ENCODE measurements around the gene BOD1L2. TPM values are rescaled to one million over a fixed set of nuclear protein-coding genes. Genes with fewer than 3 reads are reported as not detected.

BOD1L2 gene
- total RNA-seq, 1 experiment from 2014 or later, result not detected

DNA sequence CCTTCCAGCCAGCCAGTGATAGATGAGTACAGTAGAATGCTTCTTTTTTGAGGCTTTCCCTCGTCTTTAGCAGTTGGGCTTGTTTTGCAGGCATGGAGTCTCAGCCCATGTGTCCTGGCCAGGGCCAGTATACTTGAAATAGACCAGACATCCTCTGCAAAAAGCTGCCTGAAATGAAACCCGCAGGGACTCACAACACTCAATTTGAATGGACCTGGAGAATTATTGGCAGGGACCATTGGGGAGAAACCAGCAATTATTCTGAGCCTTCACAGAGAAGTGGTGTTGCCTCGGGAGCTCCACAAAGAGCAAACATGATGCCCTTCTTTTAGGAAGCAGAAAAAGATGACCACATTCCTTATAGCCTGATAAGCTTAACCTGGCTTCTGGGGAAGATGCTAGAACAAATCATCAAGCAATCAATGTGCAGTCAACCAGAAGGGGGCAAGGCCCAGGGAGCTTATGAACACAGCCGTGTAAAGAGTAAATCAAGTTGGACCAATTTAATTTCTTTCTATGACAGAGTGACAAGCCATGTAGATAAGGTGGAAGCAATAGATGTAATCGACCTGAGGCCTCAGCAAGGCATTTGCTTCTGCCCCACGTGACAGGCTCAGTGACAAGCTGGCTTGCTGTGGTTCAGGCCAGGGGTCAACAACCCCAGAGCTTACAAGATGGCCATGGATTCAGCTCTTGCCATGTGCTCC is 42.1 kb downstream of the BOD1L2 start:
- TF ChIP-seq, protein P1, sequence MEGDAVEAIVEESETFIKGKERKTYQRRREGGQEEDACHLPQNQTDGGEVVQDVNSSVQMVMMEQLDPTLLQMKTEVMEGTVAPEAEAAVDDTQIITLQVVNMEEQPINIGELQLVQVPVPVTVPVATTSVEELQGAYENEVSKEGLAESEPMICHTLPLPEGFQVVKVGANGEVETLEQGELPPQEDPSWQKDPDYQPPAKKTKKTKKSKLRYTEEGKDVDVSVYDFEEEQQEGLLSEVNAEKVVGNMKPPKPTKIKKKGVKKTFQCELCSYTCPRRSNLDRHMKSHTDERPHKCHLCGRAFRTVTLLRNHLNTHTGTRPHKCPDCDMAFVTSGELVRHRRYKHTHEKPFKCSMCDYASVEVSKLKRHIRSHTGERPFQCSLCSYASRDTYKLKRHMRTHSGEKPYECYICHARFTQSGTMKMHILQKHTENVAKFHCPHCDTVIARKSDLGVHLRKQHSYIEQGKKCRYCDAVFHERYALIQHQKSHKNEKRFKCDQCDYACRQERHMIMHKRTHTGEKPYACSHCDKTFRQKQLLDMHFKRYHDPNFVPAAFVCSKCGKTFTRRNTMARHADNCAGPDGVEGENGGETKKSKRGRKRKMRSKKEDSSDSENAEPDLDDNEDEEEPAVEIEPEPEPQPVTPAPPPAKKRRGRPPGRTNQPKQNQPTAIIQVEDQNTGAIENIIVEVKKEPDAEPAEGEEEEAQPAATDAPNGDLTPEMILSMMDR (IDR thresholded peaks at IDR 0.05; ENCODE audit: unreplicated experiment), result no peak
- BruUV-seq (replicated peaks), result no TSS peak
- H3K4me3 Mint-ChIP-seq (ENCODE audit: unreplicated experiment), result no peak overlapping the region
- peaks cover 19% of the 10 kb centered on the region for H3K27me3 Mint-ChIP-seq (ENCODE audit: insufficient read depth, unreplicated experiment)
- ChIA-PET CTCF (interaction anchor here (1.1 kb wide), 1 partner anchor 54 kb away, joined by 3 read pairs; no protein-coding TSS in a partner anchor), POLR2A (no interaction called here)
- H3K27ac Mint-ChIP-seq (ENCODE audit: low read depth, unreplicated experiment), result no peak overlapping the region
- DNase-seq (ENCODE audit: unreplicated experiment), result no peak
- no peaks in the 10 kb centered on the region for H3K36me3 Mint-ChIP-seq (ENCODE audit: insufficient read depth, unreplicated experiment)
- intact Hi-C loops (cut with micrococcal nuclease), result no loop called here
- H3K9me3 Mint-ChIP-seq (ENCODE audit: unreplicated experiment), result peaks cover 10% of the 10 kb centered on the region
- H3K4me1 Mint-ChIP-seq (ENCODE audit: insufficient read depth, unreplicated experiment), result no peaks in the 10 kb centered on the region

DNA sequence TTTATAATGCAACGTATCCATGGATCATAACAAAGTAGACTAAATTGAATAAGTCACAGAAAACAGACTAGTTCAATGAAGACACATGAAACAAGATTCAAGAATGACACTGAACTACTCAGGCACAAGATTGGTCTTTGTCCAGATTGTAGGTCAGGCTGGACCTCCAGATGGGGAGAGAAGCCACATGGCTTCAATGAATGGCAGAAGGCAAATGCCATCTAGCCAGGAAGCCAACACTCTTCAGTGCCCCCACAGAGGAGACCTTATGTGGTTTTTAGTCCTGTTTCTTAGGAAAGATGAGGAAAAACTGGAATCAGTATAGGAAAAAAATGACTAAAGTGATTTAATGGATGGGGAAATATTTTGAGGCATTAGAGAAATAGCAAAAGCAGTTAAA is 43.1 kb downstream of the BOD1L2 start:
- DNase-seq (ENCODE audit: unreplicated experiment), result no peak
- H3K36me3 Mint-ChIP-seq (ENCODE audit: insufficient read depth, unreplicated experiment), result no peaks in the 10 kb centered on the region
- no TSS peak for BruUV-seq (replicated peaks)
- TF ChIP-seq, protein P1 (IDR thresholded peaks at IDR 0.05; ENCODE audit: unreplicated experiment), result no peak
- ChIA-PET POLR2A (no interaction called here), CTCF (no interaction called here)
- peaks cover 10% of the 10 kb centered on the region for H3K9me3 Mint-ChIP-seq (ENCODE audit: unreplicated experiment)
- H3K4me1 Mint-ChIP-seq (ENCODE audit: insufficient read depth, unreplicated experiment), result no peaks in the 10 kb centered on the region
- intact Hi-C loops (cut with micrococcal nuclease), result no loop called here
- no peak overlapping the region for H3K27ac Mint-ChIP-seq (ENCODE audit: low read depth, unreplicated experiment)
- peaks cover 19% of the 10 kb centered on the region for H3K27me3 Mint-ChIP-seq (ENCODE audit: insufficient read depth, unreplicated experiment)
- no peak overlapping the region for H3K4me3 Mint-ChIP-seq (ENCODE audit: unreplicated experiment)

DNA sequence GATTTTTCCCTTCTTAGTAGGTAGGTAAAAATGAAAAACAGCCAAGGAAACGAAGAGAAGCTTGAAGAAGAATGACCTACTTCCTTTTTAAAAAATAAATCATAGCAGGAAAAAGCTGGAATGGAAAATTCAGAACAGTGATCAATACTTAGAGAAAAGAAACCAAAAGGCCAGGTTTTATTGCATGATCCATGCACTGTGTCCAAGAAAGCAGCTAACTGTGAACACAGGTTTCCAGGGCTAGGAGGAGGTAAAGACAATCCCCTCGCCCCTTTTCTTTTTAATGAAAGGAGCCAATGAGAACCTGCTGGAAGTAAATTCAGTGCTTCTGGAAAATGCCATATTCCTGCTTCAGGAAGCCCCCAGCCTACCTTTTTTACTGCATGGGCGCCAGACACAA is 47.2 kb downstream of the BOD1L2 start:
- no peak overlapping the region for H3K4me3 Mint-ChIP-seq (ENCODE audit: unreplicated experiment)
- H3K27me3 Mint-ChIP-seq (ENCODE audit: insufficient read depth, unreplicated experiment), result no peaks in the 10 kb centered on the region
- POLR2A ChIA-PET, result no interaction called here
- intact Hi-C loops (cut with micrococcal nuclease), result no loop called here
- H3K4me1 Mint-ChIP-seq (ENCODE audit: insufficient read depth, unreplicated experiment), result no peaks in the 10 kb centered on the region
- no peak for DNase-seq (ENCODE audit: unreplicated experiment)
- TF ChIP-seq, protein P1 (IDR thresholded peaks at IDR 0.05; ENCODE audit: unreplicated experiment), result no peak
- BruUV-seq (replicated peaks), result no TSS peak
- H3K9me3 Mint-ChIP-seq (ENCODE audit: unreplicated experiment), result no peaks in the 10 kb centered on the region
- H3K27ac Mint-ChIP-seq (ENCODE audit: low read depth, unreplicated experiment), result no peak overlapping the region
- CTCF ChIA-PET, result no interaction called here
- no peaks in the 10 kb centered on the region for H3K36me3 Mint-ChIP-seq (ENCODE audit: insufficient read depth, unreplicated experiment)

DNA sequence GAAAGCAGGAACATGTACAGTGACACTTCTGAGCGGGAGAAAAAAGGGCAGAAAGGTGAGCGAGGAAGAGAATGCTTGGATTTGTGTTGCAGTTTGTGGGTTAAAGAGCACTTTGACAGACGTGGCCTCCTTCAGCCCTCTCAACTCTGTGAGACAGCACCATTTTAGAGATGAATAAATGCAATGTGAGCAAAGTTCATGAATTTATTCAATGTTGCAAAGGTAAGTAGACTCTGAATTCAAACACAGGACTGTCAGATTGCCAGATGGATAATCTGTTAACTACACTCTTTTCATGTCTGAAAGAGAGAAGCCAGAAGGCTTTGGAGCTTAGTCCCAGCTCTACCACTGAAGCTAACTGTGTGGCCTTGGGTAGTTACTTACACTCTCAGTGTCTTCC is 47.7 kb downstream of the BOD1L2 start:
- TF ChIP-seq, protein P1 (IDR thresholded peaks at IDR 0.05; ENCODE audit: unreplicated experiment), result no peak
- H3K9me3 Mint-ChIP-seq (ENCODE audit: unreplicated experiment), result no peaks in the 10 kb centered on the region
- H3K27me3 Mint-ChIP-seq (ENCODE audit: insufficient read depth, unreplicated experiment), result no peaks in the 10 kb centered on the region
- H3K36me3 Mint-ChIP-seq (ENCODE audit: insufficient read depth, unreplicated experiment), result no peaks in the 10 kb centered on the region
- ChIA-PET CTCF (no interaction called here), POLR2A (no interaction called here)
- DNase-seq (ENCODE audit: unreplicated experiment), result no peak
- H3K27ac Mint-ChIP-seq (ENCODE audit: low read depth, unreplicated experiment), result no peak overlapping the region
- BruUV-seq (replicated peaks), result no TSS peak
- intact Hi-C loops (cut with micrococcal nuclease), result no loop called here
- no peaks in the 10 kb centered on the region for H3K4me1 Mint-ChIP-seq (ENCODE audit: insufficient read depth, unreplicated experiment)
- no peak overlapping the region for H3K4me3 Mint-ChIP-seq (ENCODE audit: unreplicated experiment)
